Neural progenitor cell (in vitro differentiated cells): ENCODE data around the gene TAF4. TPM values are rescaled to one million over a fixed set of nuclear protein-coding genes. Genes with fewer than 3 reads are reported as not detected.

Experiments used
- DNase-seq: peaks from one replicate; pipeline ENCODE4 v3.0.0-alpha.2; 2016; ENCODE audit warnings: low spot score
- H2AFZ ChIP-seq: fragments of 200-600 bp; sonication (generic); replicated peaks from 2 replicates; pipeline ENCODE4 v1.6.1; 2016; ENCODE audit warnings: antibody characterized with exemption
- H3F3A ChIP-seq: fragments of 200-600 bp; sonication (generic); 2 replicates; pipeline ENCODE4 v1.6.1; 2016; ENCODE audit warnings: antibody characterized with exemption, low read depth
- H3K27ac ChIP-seq: fragments of 200-600 bp; sonication (generic); 2 replicates; pipeline ENCODE4 v1.5.1; 2016; ENCODE audit warnings: mild to moderate bottlenecking
- H3K27me3 ChIP-seq: fragments of 200-600 bp; sonication (generic); 2 replicates; pipeline ENCODE4 v1.6.1; 2016; ENCODE audit warnings: mild to moderate bottlenecking, moderate library complexity
- H3K36me3 ChIP-seq: fragments of 200-600 bp; sonication (generic); 2 replicates; pipeline ENCODE4 v1.5.1; 2016
- H3K4me1 ChIP-seq: fragments of 200-600 bp; sonication (generic); 2 replicates; pipeline ENCODE4 v1.6.1; 2016; ENCODE audit warnings: mixed run types
- H3K4me2 ChIP-seq: fragments of 200-600 bp; sonication (generic); 2 replicates; pipeline ENCODE4 v1.6.1; 2016
- H3K4me3 ChIP-seq: fragments of 200-600 bp; sonication (generic); 2 replicates; pipeline ENCODE4 v1.5.1; 2016
- H3K79me2 ChIP-seq: fragments of 200-600 bp; sonication (generic); 2 replicates; pipeline ENCODE4 v1.6.1; 2016; ENCODE audit warnings: low read depth
- H3K9ac ChIP-seq: fragments of 200-600 bp; sonication (generic); 2 replicates; pipeline ENCODE4 v1.6.1; 2016
- H3K9me3 ChIP-seq: fragments of 200-600 bp; sonication (generic); 2 replicates; pipeline ENCODE4 v1.5.1; 2016; ENCODE audit warnings: low read depth
- H4K20me1 ChIP-seq: fragments of 200-600 bp; sonication (generic); 2 replicates; pipeline ENCODE4 v1.6.1; 2016; ENCODE audit warnings: low read depth
- H3K27ac Mint-ChIP-seq: 3 replicates; pipeline ENCODE4 v1.8.0; 2021; ENCODE audit warnings: mixed read lengths
- H3K27me3 Mint-ChIP-seq: 2 replicates; pipeline ENCODE4 v1.8.0; 2022; ENCODE audit warnings: low read depth, mild to moderate bottlenecking, inconsistent platforms, moderate library complexity, mixed read lengths; ENCODE audit not compliant: insufficient read depth
- H3K36me3 Mint-ChIP-seq: 3 replicates; pipeline ENCODE4 v1.8.0; 2021; ENCODE audit warnings: mixed read lengths
- H3K4me1 Mint-ChIP-seq: 3 replicates; pipeline ENCODE4 v1.8.0; 2021; ENCODE audit warnings: mixed read lengths
- H3K4me3 Mint-ChIP-seq: 3 replicates; pipeline ENCODE4 v1.8.0; 2021; ENCODE audit warnings: mild to moderate bottlenecking, moderate library complexity, mixed read lengths
- H3K9me3 Mint-ChIP-seq: 3 replicates; pipeline ENCODE4 v1.8.0; 2020; ENCODE audit warnings: mixed read lengths
- EZH2 ChIP-seq: fragments of 200-600 bp; sonication (generic); IDR thresholded peaks from 2 replicates; pipeline ENCODE4 v1.6.1; 2017; ENCODE audit warnings: antibody characterized with exemption, mild to moderate bottlenecking, moderate library complexity
- EZH2phosphoT487 ChIP-seq: fragments of 200-600 bp; sonication (generic); IDR thresholded peaks from 2 replicates; pipeline ENCODE4 v1.6.1; 2017; ENCODE audit warnings: antibody characterized with exemption
- total RNA-seq: library from RNA; depleted of rRNA; stranded (reverse); fragments of >200 nt; gene quantifications from 2 replicates; pipeline ENCODE4 v1.2.3, GENCODE V29; 2015; ENCODE audit warnings: low replicate concordance
- TF ChIP-seq, protein P1 (sequence below): fragments of 200-600 bp; sonication (generic); IDR thresholded peaks from 2 replicates; pipeline ENCODE4 v1.5.1; 2017; ENCODE audit warnings: antibody characterized with exemption, mild to moderate bottlenecking

The TAF4 gene
- total RNA-seq, 1 donor from 2014 or later: 9.9 TPM

DNA sequence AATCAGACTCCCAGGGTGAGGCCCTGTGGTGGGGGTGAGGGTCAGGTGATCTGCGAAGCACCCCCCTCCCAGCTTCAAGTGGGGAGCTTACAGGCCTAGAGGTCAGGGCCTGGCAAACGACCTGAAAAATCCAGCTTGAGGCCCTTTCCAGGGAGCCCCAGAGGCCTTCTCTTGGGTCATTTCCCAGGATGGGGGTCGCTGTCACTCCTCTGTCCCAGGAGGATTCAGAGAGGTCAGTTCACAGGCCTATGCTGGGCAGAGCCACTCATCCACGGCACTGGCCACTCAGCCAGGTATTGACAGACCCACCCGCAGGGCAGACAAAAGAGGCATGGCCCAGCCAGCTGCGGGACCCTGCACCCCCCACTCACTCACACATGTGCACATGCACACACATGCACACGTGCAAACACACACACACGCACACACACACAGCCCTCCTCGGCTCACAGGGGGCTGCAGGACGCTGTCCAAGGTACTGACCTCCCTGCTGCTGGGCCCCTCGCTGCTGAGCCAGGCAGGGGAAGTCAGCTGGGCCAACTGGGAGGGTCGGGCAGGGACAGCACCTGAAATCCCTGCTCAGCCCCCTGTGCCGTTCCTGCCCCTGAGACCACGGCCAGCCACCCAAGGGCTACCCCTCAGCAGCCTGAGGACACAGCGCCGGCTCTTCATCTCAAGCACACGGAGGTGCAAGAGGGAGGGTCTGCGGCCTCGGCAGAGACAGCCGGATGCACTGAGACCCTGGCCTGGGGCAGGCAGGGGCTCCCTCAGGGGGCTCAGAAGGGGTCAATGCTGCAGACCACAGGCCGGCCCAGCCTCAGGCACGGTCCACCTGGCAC lies 113.8 kb downstream of the TAF4 start:
- Mint-ChIP-seq H3K4me3 (no peak overlapping the region), H3K27me3 (peaks cover 4% of the 10 kb centered on the region), H3K9me3 (no peaks in the 10 kb centered on the region), H3K36me3 (no peaks in the 10 kb centered on the region), H3K4me1 (peaks cover 8% of the 10 kb centered on the region), H3K27ac (no peak overlapping the region)
- no peaks in the 10 kb centered on the region for H3F3A ChIP-seq
- no peak overlapping the region for H2AFZ ChIP-seq
- no peak for TF ChIP-seq EZH2phosphoT487
- TF ChIP-seq, protein P1, sequence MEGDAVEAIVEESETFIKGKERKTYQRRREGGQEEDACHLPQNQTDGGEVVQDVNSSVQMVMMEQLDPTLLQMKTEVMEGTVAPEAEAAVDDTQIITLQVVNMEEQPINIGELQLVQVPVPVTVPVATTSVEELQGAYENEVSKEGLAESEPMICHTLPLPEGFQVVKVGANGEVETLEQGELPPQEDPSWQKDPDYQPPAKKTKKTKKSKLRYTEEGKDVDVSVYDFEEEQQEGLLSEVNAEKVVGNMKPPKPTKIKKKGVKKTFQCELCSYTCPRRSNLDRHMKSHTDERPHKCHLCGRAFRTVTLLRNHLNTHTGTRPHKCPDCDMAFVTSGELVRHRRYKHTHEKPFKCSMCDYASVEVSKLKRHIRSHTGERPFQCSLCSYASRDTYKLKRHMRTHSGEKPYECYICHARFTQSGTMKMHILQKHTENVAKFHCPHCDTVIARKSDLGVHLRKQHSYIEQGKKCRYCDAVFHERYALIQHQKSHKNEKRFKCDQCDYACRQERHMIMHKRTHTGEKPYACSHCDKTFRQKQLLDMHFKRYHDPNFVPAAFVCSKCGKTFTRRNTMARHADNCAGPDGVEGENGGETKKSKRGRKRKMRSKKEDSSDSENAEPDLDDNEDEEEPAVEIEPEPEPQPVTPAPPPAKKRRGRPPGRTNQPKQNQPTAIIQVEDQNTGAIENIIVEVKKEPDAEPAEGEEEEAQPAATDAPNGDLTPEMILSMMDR: no peak
- no peak for TF ChIP-seq EZH2
- peaks cover 7% of the 10 kb centered on the region for H3K4me1 ChIP-seq
- H3K9me3 ChIP-seq: no peaks in the 10 kb centered on the region
- peaks cover 14% of the 10 kb centered on the region for H4K20me1 ChIP-seq
- H3K36me3 ChIP-seq: no peaks in the 10 kb centered on the region
- H3K27ac ChIP-seq: no peak overlapping the region
- peak; percentile 88 for DNase-seq
- no peak overlapping the region for H3K4me3 ChIP-seq
- no peak overlapping the region for H3K9ac ChIP-seq
- no peaks in the 10 kb centered on the region for H3K79me2 ChIP-seq
- H3K4me2 ChIP-seq: no peak overlapping the region
- H3K27me3 ChIP-seq: no peaks in the 10 kb centered on the region

DNA sequence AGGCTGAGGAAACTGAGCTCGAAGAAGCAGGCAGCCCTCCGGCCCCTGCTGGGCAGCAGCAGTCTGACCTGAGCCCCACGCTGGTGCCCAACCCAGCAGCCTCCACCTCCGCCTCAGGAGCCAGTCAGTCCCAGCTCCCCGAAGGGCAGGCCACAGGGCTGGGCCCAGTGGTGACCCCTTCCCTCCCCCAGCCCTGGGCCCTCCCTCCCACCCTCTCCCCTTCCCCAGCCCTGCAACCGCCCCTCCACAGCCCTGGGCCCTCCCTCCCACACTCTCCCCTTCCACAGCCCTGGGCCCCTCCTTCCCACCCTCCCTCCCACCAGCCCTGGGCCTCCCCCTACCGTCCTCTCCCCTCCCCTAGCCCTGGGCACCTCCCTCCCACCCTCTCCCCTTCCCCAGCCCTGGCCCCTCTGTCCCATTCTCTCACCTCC lies 115.0 kb downstream of the TAF4 start:
- no peaks in the 10 kb centered on the region for H3K27me3 ChIP-seq
- H3F3A ChIP-seq: no peaks in the 10 kb centered on the region
- H3K79me2 ChIP-seq: no peaks in the 10 kb centered on the region
- no peak for DNase-seq
- peaks cover 14% of the 10 kb centered on the region for H4K20me1 ChIP-seq
- no peaks in the 10 kb centered on the region for H3K9me3 Mint-ChIP-seq
- peaks cover 4% of the 10 kb centered on the region for H3K27me3 Mint-ChIP-seq
- no peak overlapping the region for H3K27ac ChIP-seq
- H3K4me3 ChIP-seq: no peak overlapping the region
- no peak overlapping the region for H3K27ac Mint-ChIP-seq
- H3K9ac ChIP-seq: no peak overlapping the region
- no peak overlapping the region for H2AFZ ChIP-seq
- H3K4me2 ChIP-seq: no peak overlapping the region
- H3K36me3 ChIP-seq: no peaks in the 10 kb centered on the region
- no peaks in the 10 kb centered on the region for H3K9me3 ChIP-seq
- H3K36me3 Mint-ChIP-seq: no peaks in the 10 kb centered on the region
- TF ChIP-seq EZH2phosphoT487 (no peak), EZH2 (no peak)
- TF ChIP-seq, protein P1: no peak
- peaks cover 8% of the 10 kb centered on the region for H3K4me1 Mint-ChIP-seq
- H3K4me1 ChIP-seq: no peaks in the 10 kb centered on the region
- H3K4me3 Mint-ChIP-seq: no peak overlapping the region

DNA sequence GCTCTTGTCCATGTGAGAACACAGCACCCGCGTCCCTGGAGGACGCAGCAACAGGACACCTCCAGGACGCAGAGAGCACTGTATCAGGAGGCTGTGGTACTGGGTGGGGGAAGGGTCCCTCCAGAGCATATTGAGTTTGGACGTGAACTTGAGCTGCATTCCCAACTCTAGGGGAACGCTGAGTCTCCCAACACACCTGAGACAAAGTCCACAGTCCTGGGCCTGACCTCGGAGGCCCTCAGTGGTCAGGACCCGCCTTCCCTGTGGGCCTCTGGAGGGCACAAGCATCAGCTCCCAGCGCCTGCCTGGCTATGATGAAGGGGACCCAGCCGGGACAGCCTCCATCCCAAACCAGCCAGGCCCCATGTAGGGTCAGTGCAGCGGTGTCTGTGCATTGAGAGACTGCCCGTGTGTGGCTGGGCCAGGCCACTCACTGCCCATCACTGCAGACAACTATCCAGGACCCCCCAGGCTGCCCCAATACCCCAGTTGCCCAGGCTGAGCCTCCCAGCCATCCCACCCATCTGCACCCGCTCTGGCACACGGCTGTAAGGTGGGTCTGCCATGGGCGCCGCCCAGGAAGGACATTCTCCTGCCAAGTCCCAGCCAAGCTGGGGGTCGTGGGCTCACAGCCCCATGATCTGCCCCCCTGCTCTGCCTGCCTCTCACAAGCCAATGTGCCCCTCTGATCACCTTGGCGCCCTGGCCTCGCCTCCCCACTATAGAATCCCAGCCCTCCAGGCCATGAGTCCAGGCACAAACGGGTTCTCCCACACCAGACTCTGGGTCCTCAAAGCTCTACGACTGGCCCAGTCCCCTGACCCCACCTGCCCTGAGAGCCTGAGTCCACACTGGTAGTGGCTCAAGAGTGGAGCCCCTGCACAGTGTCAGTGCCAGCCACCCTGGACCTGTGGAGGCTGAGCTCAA lies 115.7 kb downstream of the TAF4 start:
- no peak for TF ChIP-seq EZH2phosphoT487
- TF ChIP-seq, protein P1: no peak
- TF ChIP-seq EZH2: no peak
- Histone ChIP-seq H3K36me3 (no peaks in the 10 kb centered on the region), H3K27me3 (no peaks in the 10 kb centered on the region), H3K4me3 (no peak overlapping the region), H3K9ac (no peak overlapping the region), H4K20me1 (peaks cover 14% of the 10 kb centered on the region), H3K27ac (no peak overlapping the region), H3K4me1 (no peaks in the 10 kb centered on the region), H3K9me3 (no peaks in the 10 kb centered on the region), H2AFZ (no peak overlapping the region), H3K4me2 (no peak overlapping the region), H3F3A (no peaks in the 10 kb centered on the region), H3K79me2 (no peaks in the 10 kb centered on the region)
- no peaks in the 10 kb centered on the region for H3K36me3 Mint-ChIP-seq
- peaks cover 8% of the 10 kb centered on the region for H3K4me1 Mint-ChIP-seq
- H3K27ac Mint-ChIP-seq: no peak overlapping the region
- DNase-seq: no peak
- peaks cover 4% of the 10 kb centered on the region for H3K27me3 Mint-ChIP-seq
- no peaks in the 10 kb centered on the region for H3K9me3 Mint-ChIP-seq
- no peak overlapping the region for H3K4me3 Mint-ChIP-seq
